Loucy (cell line): ENCODE data around the gene CDC37.

Experiments
- H2AFZ ChIP-seq: fragments of 200-600 bp; sonication (generic); 2 replicates; pipeline ENCODE4 v1.6.0; 2016; ENCODE audit warnings: antibody characterized with exemption, mild to moderate bottlenecking, low read length, moderate library complexity
- H3F3A ChIP-seq: fragments of 200-600 bp; 2 replicates; pipeline ENCODE4 v1.6.0; 2016; ENCODE audit warnings: antibody characterized with exemption, low read depth, mild to moderate bottlenecking
- H3K27me3 ChIP-seq: fragments of 200-600 bp; sonication (generic); 2 replicates; pipeline ENCODE4 v1.6.1; 2014; ENCODE audit warnings: low read length, mild to moderate bottlenecking; ENCODE audit not compliant: insufficient read depth, poor library complexity, severe bottlenecking
- H3K36me3 ChIP-seq: fragments of 200-600 bp; sonication (generic); 2 replicates; pipeline ENCODE4 v1.6.1; 2016; ENCODE audit warnings: low read length; ENCODE audit not compliant: insufficient read depth
- H3K4me1 ChIP-seq: fragments of 200-600 bp; sonication (generic); 2 replicates; pipeline ENCODE4 v1.5.1; 2014; ENCODE audit warnings: low read length, mild to moderate bottlenecking; ENCODE audit not compliant: insufficient read depth, poor library complexity, severe bottlenecking
- H3K4me2 ChIP-seq: fragments of 200-600 bp; sonication (generic); 2 replicates; pipeline ENCODE4 v1.6.0; 2014; ENCODE audit warnings: antibody characterized with exemption, low read length, low read depth, mild to moderate bottlenecking; ENCODE audit not compliant: poor library complexity, severe bottlenecking
- H3K4me3 ChIP-seq: fragments of 200-600 bp; sonication (generic); 2 replicates; pipeline ENCODE4 v1.5.1; 2014; ENCODE audit warnings: low read length, mild to moderate bottlenecking, mixed read lengths; ENCODE audit not compliant: poor library complexity, severe bottlenecking
- H3K79me2 ChIP-seq: fragments of 200-600 bp; sonication (generic); 2 replicates; pipeline ENCODE4 v1.6.1; 2014; ENCODE audit warnings: low read length; ENCODE audit not compliant: insufficient read depth
- H3K9ac ChIP-seq: fragments of 200-600 bp; sonication (generic); 2 replicates; pipeline ENCODE4 v1.6.0; 2014; ENCODE audit warnings: mild to moderate bottlenecking, low read depth, low read length, moderate library complexity; ENCODE audit not compliant: poor library complexity, severe bottlenecking
- H3K9me2 ChIP-seq: fragments of 200-600 bp; sonication (generic); replicated peaks from 2 replicates; pipeline ENCODE4 v1.6.1; 2016; ENCODE audit warnings: low read depth, low read length, mixed read lengths
- H3K9me3 ChIP-seq: fragments of 200-600 bp; sonication (generic); 2 replicates; pipeline ENCODE4 v1.6.1; 2014; ENCODE audit warnings: mild to moderate bottlenecking, antibody characterized with exemption, low read length, low read depth; ENCODE audit not compliant: insufficient read depth
- H4K20me1 ChIP-seq: fragments of 200-600 bp; sonication (generic); 2 replicates; pipeline ENCODE4 v1.6.0; 2014; ENCODE audit warnings: antibody characterized with exemption, low read length, mild to moderate bottlenecking; ENCODE audit not compliant: insufficient read depth, poor library complexity, severe bottlenecking
- EZH2phosphoT487 ChIP-seq: fragments of 200-600 bp; IDR thresholded peaks from 2 replicates; pipeline ENCODE4 v1.6.1; 2018; ENCODE audit warnings: antibody characterized with exemption, mild to moderate bottlenecking, moderate library complexity, borderline replicate concordance
- TF ChIP-seq, protein P1 (sequence below): fragments of 200-600 bp; sonication (generic); conservative IDR thresholded peaks from 2 replicates; pipeline ENCODE4 v1.5.1; 2014; ENCODE audit warnings: mild to moderate bottlenecking, antibody characterized with exemption, low read length

CDC37 gene

GRCh38 chr19:10419646-10420443 is 16.5 kb upstream of the CDC37 start:
- Histone ChIP-seq H3K27me3 (no peaks in the 10 kb centered on the region), H3K9ac (no peak overlapping the region), H3F3A (no peaks in the 10 kb centered on the region), H3K4me2 (peak overlapping the region; percentile 87), H3K36me3 (no peaks in the 10 kb centered on the region), H3K9me2 (no peaks in the 10 kb centered on the region), H2AFZ (peak overlapping the region; percentile 72; the same call in 1 of the 2 replicates), H3K4me3 (peak overlapping the region; percentile 69), H4K20me1 (no peaks in the 10 kb centered on the region), H3K9me3 (no peaks in the 10 kb centered on the region), H3K79me2 (no peaks in the 10 kb centered on the region), H3K4me1 (peaks cover 22% of the 10 kb centered on the region)
- TF ChIP-seq, protein P1, sequence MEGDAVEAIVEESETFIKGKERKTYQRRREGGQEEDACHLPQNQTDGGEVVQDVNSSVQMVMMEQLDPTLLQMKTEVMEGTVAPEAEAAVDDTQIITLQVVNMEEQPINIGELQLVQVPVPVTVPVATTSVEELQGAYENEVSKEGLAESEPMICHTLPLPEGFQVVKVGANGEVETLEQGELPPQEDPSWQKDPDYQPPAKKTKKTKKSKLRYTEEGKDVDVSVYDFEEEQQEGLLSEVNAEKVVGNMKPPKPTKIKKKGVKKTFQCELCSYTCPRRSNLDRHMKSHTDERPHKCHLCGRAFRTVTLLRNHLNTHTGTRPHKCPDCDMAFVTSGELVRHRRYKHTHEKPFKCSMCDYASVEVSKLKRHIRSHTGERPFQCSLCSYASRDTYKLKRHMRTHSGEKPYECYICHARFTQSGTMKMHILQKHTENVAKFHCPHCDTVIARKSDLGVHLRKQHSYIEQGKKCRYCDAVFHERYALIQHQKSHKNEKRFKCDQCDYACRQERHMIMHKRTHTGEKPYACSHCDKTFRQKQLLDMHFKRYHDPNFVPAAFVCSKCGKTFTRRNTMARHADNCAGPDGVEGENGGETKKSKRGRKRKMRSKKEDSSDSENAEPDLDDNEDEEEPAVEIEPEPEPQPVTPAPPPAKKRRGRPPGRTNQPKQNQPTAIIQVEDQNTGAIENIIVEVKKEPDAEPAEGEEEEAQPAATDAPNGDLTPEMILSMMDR, result no peak

DNA sequence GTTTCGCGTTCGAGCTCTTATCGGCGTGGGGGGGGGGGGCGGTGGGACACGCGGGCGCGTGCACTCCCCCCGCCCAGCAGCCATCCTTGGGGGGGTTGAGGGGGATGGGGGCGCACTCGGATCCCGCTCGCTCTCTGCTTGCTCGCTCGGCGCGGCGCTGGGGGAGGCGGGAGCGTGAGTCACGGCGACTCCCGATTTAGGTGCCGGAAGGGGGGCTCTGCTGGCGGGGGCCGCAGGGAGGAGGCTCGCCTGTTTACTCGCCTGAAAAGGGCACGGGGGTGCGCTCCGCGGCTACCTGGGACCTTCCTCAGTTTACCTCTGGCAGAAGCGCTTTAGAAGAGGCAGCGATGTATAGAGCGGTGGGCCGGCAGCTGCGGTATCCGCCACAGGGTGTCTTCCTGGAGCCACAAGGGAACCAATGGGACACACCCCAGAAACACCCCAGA is 15.9 kb upstream of the CDC37 start:
- Histone ChIP-seq H3K9ac (peak overlapping the region; percentile 55), H3K4me1 (peaks cover 17% of the 10 kb centered on the region), H3F3A (no peaks in the 10 kb centered on the region)

DNA sequence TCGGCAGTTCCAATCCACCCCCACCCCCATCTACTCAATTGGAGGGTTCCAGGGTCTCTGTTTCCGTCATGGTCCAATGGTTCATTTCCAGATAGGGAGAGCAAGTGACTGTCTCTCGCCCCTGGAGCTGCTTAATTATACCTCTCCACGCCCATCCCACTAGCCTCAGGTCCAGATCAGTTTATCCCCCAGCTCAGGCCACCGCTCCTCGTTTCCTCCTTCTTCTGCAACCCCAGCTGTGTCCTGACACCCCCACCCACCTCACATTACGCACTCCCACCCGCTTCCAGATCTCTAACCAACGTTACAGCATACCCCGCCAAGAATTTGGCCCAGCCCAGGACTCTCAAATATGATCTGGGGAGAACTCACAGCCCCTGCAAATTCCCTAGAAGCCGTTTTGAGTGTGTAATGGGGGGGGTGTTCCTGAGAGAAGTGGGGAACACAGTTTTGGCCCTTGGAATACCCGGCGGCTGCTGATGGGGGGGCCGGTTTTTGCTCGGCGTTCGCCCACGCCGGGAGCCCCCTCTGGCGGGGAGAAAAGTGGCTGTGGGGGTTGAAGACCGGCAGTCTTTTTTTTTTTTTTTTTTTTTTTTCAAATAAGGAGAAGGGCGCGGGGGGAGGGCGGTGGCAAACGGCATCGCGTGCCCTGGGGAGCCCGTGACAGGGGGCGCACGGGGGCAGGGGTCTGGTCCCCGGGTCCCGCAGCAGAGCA is 15.3 kb upstream of the CDC37 start:
- Histone ChIP-seq H3K36me3 (no peaks in the 10 kb centered on the region), H3K4me2 (peak overlapping the region; percentile 87), H3K79me2 (no peaks in the 10 kb centered on the region), H3K27me3 (no peaks in the 10 kb centered on the region), H3F3A (no peaks in the 10 kb centered on the region), H2AFZ (peak overlapping the region; percentile 84), H3K9me3 (peaks cover 3% of the 10 kb centered on the region; the same call in 1 of the 2 replicates), H3K4me3 (peak overlapping the region; percentile 69), H4K20me1 (no peaks in the 10 kb centered on the region), H3K4me1 (peaks cover 12% of the 10 kb centered on the region), H3K9ac (peak overlapping the region; percentile 55), H3K9me2 (no peaks in the 10 kb centered on the region)
- TF ChIP-seq EZH2phosphoT487, result no peak
- TF ChIP-seq, protein P1, result no peak; the same call in 1 of the 2 replicates

More for the DNA sequence above, 15.9 kb upstream of the CDC37 start:
- H3K9me2 ChIP-seq, result no peaks in the 10 kb centered on the region
- no peaks in the 10 kb centered on the region for H3K79me2 ChIP-seq
- no peaks in the 10 kb centered on the region for H3K36me3 ChIP-seq
- H3K27me3 ChIP-seq, result no peaks in the 10 kb centered on the region
- no peaks in the 10 kb centered on the region for H4K20me1 ChIP-seq
- TF ChIP-seq EZH2phosphoT487, result no peak
- TF ChIP-seq, protein P1, result no peak
- H3K4me3 ChIP-seq, result peak overlapping the region; percentile 69
- peak overlapping the region; percentile 87 for H3K4me2 ChIP-seq
- H3K9me3 ChIP-seq, result peaks cover 3% of the 10 kb centered on the region; the same call in 1 of the 2 replicates
- peak overlapping the region; percentile 72; the same call in 1 of the 2 replicates for H2AFZ ChIP-seq
